H1 (cell line): ENCODE data around the gene ZNF469. TPM values are rescaled to one million over a fixed set of nuclear protein-coding genes. Genes with fewer than 3 reads are reported as not detected.

Source experiments
- RFX5 ChIP-seq: IDR thresholded peaks from 2 replicates; pipeline ENCODE4 v1.6.1; 2011; ENCODE audit warnings: low read depth, low read length, improper control_type of control experiment, borderline replicate concordance
- polyA plus RNA-seq, 7 experiments: library from polyadenylated mRNA; depleted of rRNA in 3 of 7; stranded (reverse) in 5 of 7; unstranded in 2 of 7; fragments of >200 nt in 5 of 7; fragments of 200-250 nt in 2 of 7; gene quantifications; 1 replicate in 5 of 7; 2 replicates in 1 of 7; 4 replicates in 1 of 7; pipeline versions ENCODE4 v1.2.1 to v1.2.3, GENCODE V29; 2011 to 2013; ENCODE audit warnings: missing spikeins in 2 of 7, mixed read lengths in 2 of 7
- total RNA-seq: library from RNA; stranded (reverse); fragmentation: NEBNext Ultra II Directional; extraction: Animal tissue kit (Norgen Biotek cat#: 25700); gene quantifications from 2 replicates; pipeline ENCODE4 v1.2.1, GENCODE V29; 2021

Gene ZNF469
- total and polyA plus RNA-seq, 2 of the 8 experiments (the other 6 are each of a cell fraction or from before 2014, with no cell fraction given) = 0.30 to 1.8 TPM

GRCh38 chr16:88363239-88363891 lies 19.4 kb upstream of the ZNF469 start (continued):
- no peak for TF ChIP-seq RFX5
- TF ChIP-seq, all 59 proteins: peak for 0
